Forelimb muscle (tissue), 1 donor: Measurements from ENCODE around the gene ZBTB7C. TPM values are rescaled to one million over a fixed set of nuclear protein-coding genes. Genes with fewer than 3 reads are reported as not detected.

Experiments
- DNase-seq: peaks from one replicate; pipeline ENCODE4 v3.0.0-alpha.2; 2013; ENCODE audit warnings: low read depth
- polyA plus RNA-seq: library from polyadenylated mRNA; unstranded; fragments of 120-200 nt; gene quantifications from one replicate; pipeline ENCODE4 v1.2.1, GENCODE V29; 2013; ENCODE audit not compliant: insufficient read length

Gene ZBTB7C
- polyA plus RNA-seq, 1 donor, result 4.0 TPM

- DNase-seq, result no peak
Measured at GRCh38 chr18:48324651-48325050, 84.5 kb downstream of the ZBTB7C start.

DNA sequence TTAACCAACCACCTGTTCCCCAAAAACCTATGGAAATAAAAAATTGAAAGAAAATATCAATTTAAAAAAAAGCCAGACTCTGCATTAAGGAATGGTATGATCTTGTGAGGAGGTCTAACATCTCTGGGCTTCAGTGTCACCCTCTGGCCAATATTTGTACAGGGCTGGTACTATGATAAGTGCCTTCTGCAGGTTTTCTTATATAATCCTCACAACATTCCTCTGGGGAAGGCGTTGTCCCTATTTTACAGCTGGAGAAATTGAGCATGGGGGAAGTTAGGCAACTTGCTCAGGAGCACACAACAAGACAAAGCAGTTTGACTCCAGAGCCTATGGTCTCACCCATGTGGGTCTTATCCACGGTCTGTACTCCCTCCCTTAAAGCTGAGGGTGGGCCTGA, 86.0 kb downstream of the ZBTB7C start:
- DNase-seq, result no peak

DNA sequence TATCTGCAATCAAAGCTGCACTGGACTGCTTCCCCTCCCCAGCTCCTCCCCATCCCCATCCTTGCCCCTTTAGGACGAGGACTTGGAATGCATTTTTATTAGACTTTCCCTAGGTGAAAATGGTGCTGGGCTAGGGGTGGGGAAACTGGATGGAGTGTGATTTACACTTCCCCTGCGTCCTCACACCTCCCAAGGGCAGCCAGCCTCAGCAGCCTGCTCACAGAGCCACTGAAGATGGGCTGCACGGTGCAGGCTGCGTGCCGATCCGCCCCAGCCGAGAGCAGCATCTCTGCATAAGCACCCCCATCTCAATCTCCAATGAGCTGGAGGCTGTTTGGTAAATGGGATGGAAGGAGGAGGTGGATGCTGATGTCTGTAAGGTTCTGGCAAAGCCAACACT, 87.6 kb downstream of the ZBTB7C start:
- no peak for DNase-seq

GRCh38 chr18:48321121-48321520, 88.1 kb downstream of the ZBTB7C start:
- no peak for DNase-seq

GRCh38 chr18:48320639-48320945, 88.6 kb downstream of the ZBTB7C start:
- DNase-seq, result no peak

- DNase-seq, result no peak
Measured at GRCh38 chr18:48319801-48320638, 89.2 kb downstream of the ZBTB7C start.

DNA sequence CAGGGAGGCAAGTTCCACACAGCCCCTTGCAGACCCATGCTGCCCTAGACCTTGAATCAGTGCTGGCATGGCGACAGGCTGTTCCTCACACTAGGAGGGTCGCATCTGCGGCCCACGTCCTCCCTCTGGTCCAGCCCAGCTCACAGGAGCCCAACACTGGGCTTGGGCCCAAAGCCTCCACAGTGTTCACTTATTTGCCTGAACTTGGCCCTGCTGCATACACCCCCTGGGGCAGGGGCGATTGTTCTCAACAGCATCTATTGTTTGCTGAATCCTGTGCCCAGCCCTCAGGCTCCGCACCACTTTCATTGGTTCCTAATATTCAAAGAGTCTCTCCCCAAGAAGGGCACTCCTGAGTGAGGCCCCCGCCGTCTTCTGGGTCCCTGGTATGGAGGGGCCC, 90.7 kb downstream of the ZBTB7C start:
- no peak for DNase-seq

- no peak for DNase-seq
Measured at GRCh38 chr18:48317781-48318381, 91.3 kb downstream of the ZBTB7C start.

DNA sequence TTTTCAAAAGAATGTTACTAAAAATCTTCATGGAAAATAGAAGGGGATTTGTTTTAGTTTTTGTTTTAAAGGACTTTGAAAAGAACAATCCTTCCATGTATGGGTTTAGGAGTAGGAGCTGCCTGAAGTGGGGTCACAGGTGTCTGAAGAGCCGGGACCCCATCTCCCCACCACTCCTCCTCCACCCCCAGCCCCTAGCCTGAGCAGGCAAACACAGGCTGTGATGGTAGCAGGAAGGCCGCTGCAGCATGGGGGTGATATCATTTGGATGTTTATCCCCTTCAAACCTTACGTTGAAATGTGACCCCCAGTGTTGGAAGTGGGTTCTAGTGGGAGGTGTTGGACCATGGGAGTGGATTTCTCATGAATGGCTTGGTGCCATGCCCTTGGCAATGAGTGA, 93.0 kb downstream of the ZBTB7C start:
- DNase-seq, result no peak

DNA sequence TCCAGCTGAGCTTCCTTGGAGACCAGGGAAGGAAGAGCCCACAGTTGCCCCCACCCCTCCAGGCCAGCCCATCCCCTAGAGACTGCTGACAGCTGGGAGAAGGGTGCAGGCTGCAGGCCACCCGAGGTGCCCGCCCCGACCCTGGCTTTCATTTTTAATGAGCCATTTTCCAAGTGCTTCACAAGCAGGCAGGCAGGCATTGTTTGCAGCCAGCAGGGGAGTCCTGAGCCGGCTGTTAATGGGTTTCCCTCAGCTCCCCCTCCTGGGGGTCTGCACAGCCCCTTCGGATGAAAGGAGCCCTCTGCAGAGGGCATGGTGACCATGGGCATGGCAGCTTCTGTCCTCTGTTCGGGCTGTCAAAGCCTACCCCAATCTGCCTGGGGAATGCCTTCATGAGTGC, 94.5 kb downstream of the ZBTB7C start:
- no peak for DNase-seq

DNA sequence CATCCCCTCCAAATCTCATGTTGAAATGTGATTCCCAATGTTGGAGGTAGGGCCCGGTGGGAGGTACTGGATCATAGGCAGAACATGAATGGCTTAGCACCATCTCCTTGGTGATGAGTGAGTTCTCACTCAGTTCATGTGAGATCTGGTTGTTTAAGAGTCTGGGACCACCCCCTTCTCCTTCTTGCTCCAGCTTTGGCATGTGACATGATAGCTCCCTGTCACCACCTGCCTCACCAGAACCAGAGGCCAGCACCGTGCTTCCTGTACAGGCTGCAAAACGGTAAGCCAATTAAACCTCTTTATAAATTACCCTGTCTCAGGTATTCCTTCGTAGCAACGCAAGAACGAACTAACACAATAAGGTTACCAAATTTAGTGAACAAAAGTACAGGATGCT, 95.4 kb downstream of the ZBTB7C start:
- no peak for DNase-seq

DNA sequence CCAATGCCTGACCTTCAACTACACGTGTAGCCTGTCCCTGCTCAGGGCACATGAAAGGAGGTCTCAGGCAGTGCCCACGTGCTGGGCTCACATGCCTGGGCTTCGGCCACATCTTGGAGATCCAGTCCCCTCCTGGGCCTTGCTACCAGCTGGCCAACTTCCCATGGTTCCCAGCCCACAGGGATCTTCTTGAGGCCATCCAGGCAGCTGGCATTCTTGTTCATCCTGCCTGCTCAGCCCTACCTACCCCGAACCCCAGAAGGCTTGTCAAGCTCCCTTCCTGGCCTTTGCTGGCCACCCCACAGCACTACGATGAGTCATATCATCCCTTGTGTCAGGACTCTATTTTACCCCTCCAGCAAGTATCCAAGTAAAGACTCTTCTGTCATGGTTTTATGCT, 97.1 kb downstream of the ZBTB7C start:
- no peak for DNase-seq

DNA sequence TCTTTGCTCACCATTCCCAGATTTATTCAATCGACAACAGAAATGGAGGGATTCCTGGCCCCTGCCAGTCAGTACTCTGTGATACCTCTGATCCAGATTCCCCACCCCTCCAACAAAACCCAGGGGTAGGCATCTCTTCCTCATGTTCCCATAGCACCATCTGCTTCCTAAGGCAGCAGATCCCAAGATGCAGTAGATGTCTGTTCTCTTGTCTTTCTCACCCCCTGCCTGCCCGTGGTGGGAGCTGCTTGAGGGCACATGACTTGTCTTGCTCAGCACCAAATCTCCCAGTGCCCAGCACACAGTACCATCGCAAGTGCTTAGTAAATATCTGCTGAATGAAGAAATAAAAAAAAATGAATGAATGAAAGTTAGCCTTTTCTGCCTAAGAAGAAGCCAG, 98.2 kb downstream of the ZBTB7C start:
- DNase-seq, result no peak

DNA sequence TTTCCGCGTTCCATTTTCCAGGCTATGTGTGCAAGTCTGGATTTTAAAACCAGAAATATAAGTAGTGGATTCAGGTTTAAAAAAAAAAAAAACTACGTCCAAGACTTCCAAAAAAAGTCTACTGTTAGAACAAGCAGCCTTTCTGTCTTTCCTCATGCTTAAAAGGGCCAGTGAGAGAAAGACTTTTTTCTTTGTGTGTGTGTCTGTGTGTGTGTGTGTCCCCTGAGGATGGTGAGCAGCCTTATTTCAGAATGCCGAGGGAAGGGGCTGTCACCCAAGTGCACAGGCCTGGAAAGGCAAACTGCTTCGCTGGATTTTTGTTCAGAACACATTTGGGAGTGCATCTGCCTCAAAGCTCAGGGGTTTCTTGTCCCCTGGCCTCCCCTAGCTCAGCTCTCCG, 98.8 kb downstream of the ZBTB7C start:
- no peak for DNase-seq

GRCh38 chr18:48308755-48309575, 100.2 kb downstream of the ZBTB7C start:
- DNase-seq, result no peak

- DNase-seq, result no peak
Measured at GRCh38 chr18:48308027-48308635, 101.1 kb downstream of the ZBTB7C start.

- no peak for DNase-seq
Measured at GRCh38 chr18:48306838-48307237, 102.3 kb downstream of the ZBTB7C start.

- no peak for DNase-seq
Measured at GRCh38 chr18:48304906-48305693, 104.1 kb downstream of the ZBTB7C start.

GRCh38 chr18:48303883-48304282, 105.3 kb downstream of the ZBTB7C start:
- no peak for DNase-seq

GRCh38 chr18:48302736-48303135, 106.4 kb downstream of the ZBTB7C start:
- no peak for DNase-seq

DNA sequence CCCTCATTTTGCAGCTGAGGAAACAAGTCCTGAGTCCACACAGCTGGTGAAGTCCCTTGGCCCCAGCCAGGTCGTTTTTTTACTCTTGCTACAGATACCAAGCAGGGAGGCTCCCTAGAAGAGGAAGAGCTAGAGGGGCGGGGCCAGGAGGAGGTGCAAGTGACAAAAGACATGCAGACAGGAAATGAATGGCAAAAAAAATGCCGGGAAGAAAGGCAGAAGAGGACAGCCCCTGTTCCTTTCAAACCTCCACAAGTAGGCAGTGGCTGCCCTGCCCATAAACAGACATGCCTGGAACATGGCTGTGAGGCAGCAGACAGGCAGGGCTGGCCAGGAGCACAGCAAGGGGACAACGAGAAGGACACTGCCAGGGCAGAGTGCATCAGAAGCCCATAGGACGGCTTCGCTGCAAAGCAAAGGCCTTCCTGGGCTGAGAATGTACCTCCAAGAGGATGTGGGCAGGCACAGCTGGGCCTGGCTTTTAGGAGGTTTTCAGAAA, 108.7 kb downstream of the ZBTB7C start:
- no peak for DNase-seq
